Right ventricle myocardium inferior (tissue), 1 donor: ENCODE measurements around the gene FAM3B. TPM values are rescaled to one million over a fixed set of nuclear protein-coding genes. Genes with fewer than 3 reads are reported as not detected.
A peak's percentile ranks its signal among the peaks of the same experiment; 100 is the strongest.

ENCODE experiments used
- ATAC-seq: fragments of 200-7000 bp; cut with Tn5 transposase; one replicate; pipeline ENCODE4 v1.9.1; 2020; ENCODE audit warnings: mild to moderate bottlenecking, moderate library complexity
- DNase-seq: peaks from one replicate; pipeline ENCODE4 v3.0.0; 2021; ENCODE audit errors: missing footprints
- intact Hi-C: fragments of 100-400 bp; cut with DNase I; formaldehyde crosslinking; loops from one replicate; pipeline ENCODE4 v1.11.0; 2022
- total RNA-seq: library from RNA; stranded (reverse); fragmentation: NEBNext Ultra II Directional; extraction: Animal tissue kit (Norgen Biotek cat#: 25700); gene quantifications from one replicate; pipeline ENCODE4 v1.2.1, GENCODE V29; 2021
- donor health status: DM: no; HTN: yes; CAD: no; lungs with severe emphysema.

FAM3B gene
- total RNA-seq, 1 donor from 2014 or later, result not detected

DNA sequence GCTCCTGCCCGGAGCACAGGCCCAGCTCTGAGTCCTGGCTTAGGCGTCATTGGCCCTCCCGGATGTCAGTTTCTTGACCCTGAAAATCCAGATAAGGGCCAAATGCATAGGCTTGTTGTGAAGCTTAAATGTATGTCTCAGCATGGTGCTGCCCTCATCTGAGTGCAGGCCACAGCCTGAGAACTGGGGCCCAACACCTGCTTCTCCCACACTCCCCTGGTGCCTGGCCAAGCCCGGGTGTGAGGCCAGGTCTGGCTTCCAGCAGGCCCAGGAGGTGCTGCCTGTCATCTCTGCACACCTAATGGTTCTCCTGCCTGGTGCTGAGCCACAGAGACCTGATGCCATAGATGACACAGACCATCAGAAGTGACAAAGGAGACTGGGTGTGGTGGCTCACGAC is 59.3 kb downstream of the FAM3B start:
- intact Hi-C loops, result no loop called here
- DNase-seq, result no peak
- no peak for ATAC-seq

DNA sequence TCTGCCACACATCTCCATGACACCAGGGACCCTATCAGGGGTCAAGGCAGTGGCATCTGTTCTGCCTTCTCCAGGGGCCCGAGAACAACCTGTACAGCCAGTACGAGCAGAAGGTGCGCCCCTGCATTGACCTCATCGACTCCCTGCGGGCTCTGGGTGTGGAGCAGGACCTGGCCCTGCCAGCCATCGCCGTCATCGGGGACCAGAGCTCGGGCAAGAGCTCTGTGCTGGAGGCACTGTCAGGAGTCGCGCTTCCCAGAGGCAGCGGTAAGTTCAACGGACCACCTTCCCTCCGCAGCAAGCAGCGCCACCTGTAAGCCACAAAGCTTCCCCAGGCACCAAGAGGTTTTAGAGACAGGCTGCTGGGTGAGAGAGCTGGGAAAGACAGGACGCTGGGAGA is 61.1 kb downstream of the FAM3B start:
- ATAC-seq (no peak), DNase-seq (no peak)
- intact Hi-C loops, result no loop called here

DNA sequence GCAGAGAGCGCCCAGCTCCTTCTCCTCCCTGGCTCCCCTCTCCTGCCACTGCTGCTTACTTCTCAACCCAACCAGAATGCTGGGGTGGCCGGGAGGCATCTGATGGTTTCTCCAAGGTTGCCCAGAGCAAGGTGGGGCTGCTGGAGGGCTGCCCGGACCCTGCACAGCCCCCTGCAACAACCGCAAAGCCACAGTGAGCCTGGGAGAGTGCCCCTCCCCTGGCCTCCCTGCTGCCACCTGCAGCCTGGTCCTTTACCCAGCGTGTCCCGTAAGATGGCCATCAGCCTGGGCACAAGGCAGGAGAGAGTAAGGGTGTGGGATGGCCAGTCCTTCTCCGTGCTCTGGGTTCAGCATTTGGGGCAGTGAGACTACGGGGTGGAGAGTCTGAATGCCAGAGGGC is 62.2 kb downstream of the FAM3B start:
- intact Hi-C loops, result no loop called here
- DNase-seq (no peak), ATAC-seq (no peak)

DNA sequence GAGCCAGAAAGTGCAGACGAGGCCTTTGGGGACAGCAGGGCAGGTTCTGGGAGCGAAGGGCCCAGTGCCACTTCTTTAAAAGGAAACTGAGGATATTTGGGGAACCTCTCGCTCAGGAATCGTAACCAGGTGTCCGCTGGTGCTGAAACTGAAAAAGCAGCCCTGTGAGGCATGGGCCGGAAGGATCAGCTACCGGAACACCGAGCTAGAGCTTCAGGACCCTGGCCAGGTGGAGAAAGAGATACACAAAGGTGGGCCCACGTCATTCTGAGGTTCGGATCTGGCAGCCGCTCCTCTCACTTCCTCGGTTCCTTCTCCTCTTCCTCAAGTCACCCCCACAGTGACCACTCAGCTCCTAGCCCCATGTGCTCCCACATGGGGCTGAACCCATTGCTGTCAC is 63.3 kb downstream of the FAM3B start:
- DNase-seq, result no peak
- intact Hi-C loops, result no loop called here
- no peak for ATAC-seq

DNA sequence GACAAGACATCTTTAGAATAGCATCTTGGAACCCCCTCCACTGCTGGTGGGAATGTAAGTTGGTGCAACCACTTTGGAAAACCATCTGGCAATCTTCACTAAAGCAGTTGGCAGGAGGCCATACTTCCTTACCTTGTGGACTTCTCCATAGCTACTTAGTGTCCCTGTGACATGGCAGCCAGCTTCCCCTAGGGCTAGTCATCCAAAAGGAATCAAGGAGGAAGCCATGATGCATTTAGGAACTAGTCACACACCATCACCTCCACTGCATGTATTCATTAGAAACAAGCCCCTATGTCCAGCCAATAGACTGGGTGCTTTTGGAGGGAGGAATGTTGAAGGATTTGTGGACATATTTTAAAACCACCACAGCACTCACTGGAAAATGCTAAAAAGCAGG is 65.1 kb downstream of the FAM3B start:
- intact Hi-C loops, result no loop called here
- ATAC-seq, result no peak
- DNase-seq, result no peak

DNA sequence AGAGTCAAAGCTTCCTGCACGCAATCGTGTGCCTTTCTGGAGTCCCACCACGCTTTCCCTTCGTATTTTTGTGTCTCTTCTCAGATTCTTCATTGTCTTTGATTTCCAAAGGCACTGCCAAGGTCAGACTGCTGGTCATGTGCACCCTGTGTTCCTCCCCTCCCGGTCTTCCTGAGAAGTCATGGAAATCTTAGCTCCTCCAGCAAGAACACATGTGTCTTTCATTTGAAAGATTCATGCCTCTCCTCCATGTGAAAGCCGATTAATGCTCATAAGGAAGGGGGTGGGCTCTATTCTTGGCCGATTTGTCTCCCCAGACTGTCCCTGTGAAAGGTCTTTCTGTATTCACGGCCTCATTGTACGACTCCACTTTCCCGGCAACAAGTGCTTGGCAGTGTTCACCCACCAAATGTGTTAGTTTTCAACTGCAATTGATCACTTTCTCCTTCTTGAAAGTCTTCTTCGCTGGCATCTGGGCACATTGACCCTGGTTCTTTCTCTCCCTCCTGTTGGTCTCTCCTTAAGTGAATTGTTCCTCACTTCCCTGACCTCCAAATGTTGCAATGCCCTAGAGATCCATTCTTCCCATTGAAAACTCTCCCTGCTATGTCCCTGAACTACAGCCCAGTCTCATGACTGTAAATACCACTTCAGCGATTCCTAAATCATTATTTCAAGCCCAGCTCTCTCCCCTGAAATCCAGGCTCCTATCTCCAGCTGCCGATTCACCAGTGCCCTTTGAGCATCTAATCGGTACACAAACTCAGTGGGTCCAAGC is 70.6 kb downstream of the FAM3B start:
- no peak for DNase-seq
- intact Hi-C loops, result no loop called here
- peak; percentile 28 for ATAC-seq

DNA sequence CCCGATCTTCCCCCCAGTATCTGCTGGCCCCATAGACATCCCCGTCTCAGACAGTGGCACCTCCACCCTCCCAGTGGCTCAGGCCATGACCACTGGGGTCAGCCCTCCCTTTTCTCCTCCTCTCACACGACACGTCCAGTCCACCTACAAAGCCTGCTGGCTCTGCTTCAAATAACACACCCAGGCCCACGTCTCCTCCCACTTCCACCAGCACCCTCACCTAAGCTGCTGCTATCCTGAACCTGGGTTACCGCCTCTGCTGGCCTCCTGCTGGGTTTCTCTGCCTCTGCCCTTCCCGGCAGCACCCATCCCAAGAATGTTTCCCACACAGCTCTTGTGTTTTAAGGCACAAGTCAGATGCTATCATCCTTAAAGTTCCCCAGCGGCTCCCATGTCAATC is 71.2 kb downstream of the FAM3B start:
- no peak for ATAC-seq
- no peak for DNase-seq
- intact Hi-C loops, result no loop called here

DNA sequence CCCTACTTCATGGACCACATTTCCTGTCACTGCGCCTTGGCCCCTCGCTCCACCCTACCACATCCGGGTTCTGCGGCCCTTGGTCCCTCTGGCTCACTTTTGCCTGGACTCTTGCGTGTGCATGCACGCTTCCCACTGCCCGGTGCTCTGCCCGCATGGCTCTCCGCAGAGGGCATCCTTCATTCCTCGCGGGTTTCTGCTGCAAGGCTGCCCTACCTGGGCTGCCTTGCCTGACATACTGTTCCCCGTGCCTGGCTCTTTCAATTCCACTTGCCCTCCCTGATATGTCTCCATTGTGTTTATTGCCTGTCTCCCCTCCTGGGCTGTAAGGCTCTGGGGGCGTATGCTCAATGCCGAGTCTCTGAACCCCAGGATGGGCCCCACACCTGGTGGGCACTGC is 71.7 kb downstream of the FAM3B start:
- ATAC-seq (no peak), DNase-seq (no peak)
- intact Hi-C loops, result no loop called here

DNA sequence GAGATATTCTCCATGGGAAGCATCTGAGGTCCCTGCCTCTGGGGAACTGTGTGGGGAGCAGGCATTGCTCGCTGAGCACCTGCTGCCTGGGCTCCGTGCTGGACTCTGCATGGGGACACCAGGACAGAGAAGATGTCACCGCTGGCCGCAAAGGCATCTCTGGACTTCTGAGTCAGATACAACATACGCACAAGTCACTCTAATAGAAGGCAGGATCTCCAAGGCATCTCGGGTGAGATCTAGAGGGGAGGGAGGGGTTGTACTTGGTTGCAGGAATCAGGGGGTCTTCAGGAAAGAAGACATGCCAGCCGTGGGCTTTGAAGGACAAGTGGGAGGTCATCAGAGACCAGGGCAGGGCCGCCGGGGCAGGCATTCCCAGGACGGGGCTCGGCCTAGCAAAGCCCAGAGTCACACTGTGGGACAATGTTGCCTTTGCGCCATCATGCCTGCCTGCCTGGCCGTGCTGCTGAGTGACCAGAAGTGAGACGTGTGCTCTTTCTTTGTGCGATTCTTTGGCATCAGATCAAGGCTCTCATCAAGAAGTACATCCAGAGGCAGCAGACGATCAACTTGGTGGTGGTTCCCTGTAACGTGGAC is 73.5 kb downstream of the FAM3B start:
- no peak for ATAC-seq
- intact Hi-C loops, result no loop called here
- no peak for DNase-seq

DNA sequence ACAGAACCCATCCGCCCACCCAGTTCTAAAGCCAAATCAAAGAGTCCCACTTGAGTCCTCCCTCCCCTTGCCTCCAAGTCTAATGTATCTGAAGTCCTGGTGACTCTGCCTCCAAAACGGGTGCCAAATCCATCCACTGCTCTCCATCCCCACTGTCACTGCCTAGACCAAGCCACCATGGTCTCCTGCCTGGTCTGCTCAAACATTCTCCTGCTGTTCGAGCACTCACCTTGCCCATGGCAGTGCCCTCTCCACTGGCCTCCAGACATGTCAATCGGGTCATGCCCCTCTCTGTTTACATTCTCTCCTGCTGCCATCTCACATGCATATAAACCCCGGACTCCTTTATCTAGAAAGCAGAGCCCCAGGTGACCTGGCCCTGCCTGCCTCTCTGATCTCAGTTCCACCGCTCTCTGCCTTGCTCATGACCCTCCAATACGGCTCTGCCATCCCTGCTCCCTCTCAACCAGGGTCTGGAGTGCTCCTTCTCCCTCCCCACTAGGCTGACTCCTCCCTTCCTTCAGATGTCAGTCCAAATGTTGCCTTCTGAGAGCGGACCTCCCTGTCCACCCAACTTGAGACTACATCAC is 77.4 kb downstream of the FAM3B start:
- ATAC-seq (no peak), DNase-seq (no peak)
- intact Hi-C loops, result no loop called here

DNA sequence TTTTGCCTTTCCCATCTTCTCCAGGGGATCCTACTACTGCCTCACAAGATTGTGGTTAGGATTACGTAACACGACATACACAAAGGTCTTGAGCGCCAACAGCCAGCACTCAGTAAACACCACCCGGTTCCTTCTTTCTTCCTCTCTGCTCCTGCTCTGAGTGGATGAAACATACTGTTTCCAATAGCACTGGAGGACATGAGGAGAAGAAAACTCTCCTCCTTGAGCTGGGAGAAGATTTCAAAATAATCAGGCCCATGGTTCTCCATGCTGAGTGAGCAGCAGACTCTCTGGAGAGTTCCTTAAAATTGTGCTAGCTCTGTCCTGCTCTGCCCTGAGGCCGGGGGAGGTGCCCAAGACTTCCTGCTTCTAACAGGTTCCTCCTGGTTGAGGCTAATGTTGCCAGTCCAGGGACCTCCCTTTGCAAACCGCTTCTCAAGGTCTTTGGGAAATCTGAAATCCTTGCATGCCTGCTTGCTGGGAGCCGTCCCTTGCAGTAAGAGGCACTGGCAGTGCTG is 80.0 kb downstream of the FAM3B start:
- intact Hi-C loops, result no loop called here
- ATAC-seq (peak; percentile 84), DNase-seq (peak; percentile 82)

DNA sequence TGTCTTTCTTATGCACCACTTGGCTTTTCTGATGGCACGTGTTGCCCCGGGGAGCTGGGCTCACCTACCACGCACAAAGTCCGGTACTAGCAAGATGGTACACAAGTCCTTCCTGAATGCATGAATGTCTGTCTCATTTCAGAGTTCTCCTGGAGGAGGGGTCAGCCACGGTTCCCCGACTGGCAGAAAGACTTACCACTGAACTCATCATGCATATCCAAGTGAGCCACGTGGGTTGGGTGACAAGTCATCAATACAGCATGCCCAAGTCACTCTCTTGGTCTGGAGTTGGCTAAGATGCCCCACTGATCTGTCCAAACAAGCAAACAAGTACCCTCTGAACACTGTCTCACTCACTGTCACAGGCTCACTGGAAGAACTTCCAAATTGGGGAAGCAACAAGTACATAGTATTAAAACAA is 80.9 kb downstream of the FAM3B start:
- DNase-seq (no peak), ATAC-seq (no peak)
- intact Hi-C loops, result no loop called here

DNA sequence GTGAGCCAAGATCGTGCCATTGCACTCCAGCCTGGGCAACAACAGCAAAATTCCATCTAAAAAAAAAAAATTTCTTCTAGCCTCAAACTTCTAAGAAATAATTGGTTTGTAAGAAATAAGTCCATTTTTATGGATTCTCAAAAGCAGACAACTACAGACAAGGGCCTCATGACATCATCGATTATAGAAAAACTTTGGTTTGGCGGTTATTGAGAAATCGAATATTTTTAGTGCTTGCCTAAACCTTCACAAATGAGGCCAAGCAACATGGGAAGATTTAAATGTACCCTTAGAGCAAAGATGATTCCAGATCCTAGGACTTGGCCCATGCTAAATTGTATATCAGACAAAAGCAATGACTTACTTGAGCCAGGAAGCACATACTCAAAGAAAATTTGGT is 81.7 kb downstream of the FAM3B start:
- intact Hi-C loops, result no loop called here
- no peak for DNase-seq

DNA sequence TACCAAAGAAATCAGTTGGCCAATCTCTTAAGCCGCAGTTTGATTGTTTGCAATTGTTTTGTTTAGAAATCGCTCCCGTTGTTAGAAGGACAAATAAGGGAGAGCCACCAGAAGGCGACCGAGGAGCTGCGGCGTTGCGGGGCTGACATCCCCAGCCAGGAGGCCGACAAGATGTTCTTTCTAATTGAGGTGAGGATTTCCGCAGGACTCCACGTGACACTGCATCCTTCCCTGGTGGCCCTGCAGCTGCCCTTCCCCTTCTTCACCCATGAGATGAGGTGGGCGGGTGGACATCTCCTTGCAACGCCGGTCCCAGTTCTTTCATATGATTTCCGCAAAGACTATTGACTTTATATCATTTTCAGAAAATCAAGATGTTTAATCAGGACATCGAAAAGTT is 82.2 kb downstream of the FAM3B start:
- ATAC-seq (no peak), DNase-seq (no peak)
- intact Hi-C loops, result no loop called here

More for the DNA sequence above, 81.7 kb downstream of the FAM3B start:
- ATAC-seq, result no peak

DNA sequence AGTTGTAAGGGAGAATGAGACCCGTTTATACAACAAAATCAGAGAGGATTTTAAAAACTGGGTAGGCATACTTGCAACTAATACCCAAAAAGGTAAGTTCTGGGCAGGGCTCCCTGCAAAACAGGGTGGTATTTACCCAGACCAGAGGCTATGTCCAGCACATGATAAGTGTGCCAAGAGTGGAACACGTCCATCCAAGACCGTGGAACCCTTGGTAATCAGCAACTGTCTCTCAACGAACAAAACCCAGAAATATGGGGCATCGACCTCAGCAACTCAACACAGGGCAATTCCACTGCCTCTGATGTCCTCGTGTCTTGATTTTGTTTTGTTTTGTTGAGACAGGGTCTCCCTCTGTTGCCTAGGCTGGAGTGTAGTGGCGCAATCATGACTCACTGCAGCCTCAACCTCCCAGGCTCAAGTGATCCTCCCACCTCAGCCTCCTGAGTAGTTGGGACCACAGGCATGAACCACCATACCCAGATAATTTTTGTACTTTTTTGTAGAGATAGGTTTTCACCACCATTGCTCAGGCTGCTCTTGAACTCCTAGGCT is 82.7 kb downstream of the FAM3B start:
- intact Hi-C loops, result no loop called here
- no peak for ATAC-seq
- no peak for DNase-seq

DNA sequence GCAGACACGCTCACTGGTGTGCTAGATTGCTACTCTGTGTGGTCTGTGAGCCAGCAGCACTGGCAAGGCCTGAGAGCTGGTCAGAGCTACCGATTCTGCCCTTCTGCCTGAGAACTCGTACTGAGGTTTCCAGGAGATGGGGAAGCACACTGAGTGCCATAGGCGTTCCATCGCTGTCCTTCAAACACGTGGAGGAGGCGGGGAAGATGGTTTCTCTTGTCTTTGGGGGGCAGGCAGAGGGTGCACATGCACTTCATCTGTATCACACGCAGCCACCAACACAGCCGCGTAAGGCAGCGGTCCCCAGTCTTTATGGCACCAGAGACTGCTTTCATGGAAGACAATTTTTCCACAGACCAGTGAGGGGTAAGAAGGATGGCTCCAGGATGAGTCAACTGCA is 85.6 kb downstream of the FAM3B start:
- intact Hi-C loops, result no loop called here
- no peak for ATAC-seq
- DNase-seq, result no peak

DNA sequence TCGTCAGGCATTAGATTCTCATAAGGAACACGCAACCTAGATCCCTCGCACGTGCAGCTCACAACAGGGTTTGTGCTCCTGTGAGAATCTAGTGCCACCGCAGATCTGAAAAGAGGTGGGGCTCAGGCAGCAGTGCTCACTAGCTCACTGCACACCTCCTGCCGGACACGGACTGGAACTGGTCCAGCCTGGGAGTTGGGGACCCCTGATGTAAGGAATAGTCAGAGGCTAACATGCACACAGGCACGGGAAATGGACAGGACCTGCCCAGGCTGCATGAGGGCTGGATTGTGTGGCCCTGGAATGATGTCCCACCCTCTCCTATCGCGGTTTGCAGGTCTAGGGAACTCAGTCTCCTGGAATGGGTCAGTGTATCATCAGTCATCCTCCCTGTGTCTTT is 86.2 kb downstream of the FAM3B start:
- ATAC-seq (no peak), DNase-seq (no peak)
- intact Hi-C loops, result no loop called here

DNA sequence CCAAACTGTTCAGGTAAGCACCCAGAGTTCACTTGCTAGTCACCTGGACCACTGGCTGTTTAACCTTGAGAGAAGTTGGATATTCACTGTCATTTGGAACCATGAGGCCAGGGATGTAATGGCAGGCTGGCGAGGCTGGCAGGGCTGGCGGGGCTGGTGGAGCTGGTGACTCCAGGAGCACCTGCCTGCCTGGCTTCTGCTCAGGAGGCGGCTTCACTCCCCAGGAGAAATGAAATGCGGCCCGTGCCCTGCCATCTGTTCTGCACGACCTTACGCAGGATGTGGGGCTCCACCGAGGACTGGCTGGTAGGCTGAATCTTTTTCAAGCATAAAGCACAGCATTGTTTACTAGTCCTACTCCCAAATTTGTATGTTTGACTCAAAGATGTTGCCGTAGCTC is 86.7 kb downstream of the FAM3B start:
- intact Hi-C loops, result no loop called here
- ATAC-seq (no peak), DNase-seq (no peak)

DNA sequence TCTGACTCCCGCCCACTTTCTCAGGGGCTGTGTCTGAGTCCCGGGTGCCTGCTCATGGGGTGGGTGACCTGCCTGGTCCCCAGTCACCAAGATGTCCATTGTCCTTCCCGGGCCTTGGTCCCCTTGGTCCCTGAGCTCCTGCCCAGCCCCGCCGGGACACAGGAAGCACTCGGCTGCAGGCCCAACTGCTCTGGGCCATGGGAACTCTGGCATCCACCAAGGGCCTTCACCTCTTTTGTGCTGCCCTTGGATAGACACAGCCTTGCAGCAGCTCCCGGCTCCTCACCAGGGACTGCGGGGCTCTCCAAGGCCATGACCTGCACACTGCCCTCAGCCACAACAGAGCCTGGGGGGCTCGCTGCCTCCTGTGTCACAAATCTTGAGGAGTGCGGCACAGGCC is 87.4 kb downstream of the FAM3B start:
- intact Hi-C loops, result no loop called here
- ATAC-seq (no peak), DNase-seq (no peak)

DNA sequence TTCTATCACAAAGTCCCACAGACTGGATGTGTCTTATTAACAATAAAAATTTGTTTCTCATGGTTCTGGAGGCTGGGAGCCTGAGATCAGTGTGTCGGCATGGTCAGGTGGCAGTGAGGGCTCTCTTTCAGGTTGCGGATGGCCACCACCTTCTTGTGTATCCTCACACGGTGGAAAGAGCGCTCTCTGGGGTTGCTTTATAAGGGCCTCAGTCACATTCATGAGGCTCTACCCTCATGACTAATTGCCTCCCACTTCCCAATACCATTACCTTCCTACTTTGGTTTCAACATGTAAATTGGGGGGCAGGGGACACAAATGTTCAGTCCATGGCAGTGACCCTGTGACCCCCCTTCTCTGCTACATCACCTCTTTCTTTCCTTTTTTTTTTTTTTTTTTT is 88.7 kb downstream of the FAM3B start:
- DNase-seq (no peak), ATAC-seq (no peak)
- intact Hi-C loops, result no loop called here
